ENCODE results near the gene TGM1. TPM values are rescaled to one million over a fixed set of nuclear protein-coding genes. Genes with fewer than 3 reads are reported as not detected.
A peak's percentile ranks its signal among the peaks of the same experiment; 100 is the strongest.
"Not testable (repeated sequence)": the region's sequence is repeated elsewhere in the genome, so short reads cannot be mapped to it uniquely, and the experiment has no call there.

TGM1 gene
- total RNA-seq, 3 donors from 2014 or later = 2.6 to 8.1 (median 2.6) TPM

GRCh38 chr14:24256960-24257359 is 6.0 kb downstream of the TGM1 start:
- peaks cover 15% of the 10 kb centered on the region for H3K36me3 Mint-ChIP-seq (ENCODE audit: insufficient read depth)
- ATAC-seq = no peak
- H3K9me3 Mint-ChIP-seq = no peaks in the 10 kb centered on the region
- H3K27me3 Mint-ChIP-seq (ENCODE audit: low read depth) = no peaks in the 10 kb centered on the region
- no peaks in the 10 kb centered on the region for H3K4me1 Mint-ChIP-seq (ENCODE audit: low read depth)
- no peak for DNase-seq
- H3K4me3 Mint-ChIP-seq = no peak overlapping the region

DNA sequence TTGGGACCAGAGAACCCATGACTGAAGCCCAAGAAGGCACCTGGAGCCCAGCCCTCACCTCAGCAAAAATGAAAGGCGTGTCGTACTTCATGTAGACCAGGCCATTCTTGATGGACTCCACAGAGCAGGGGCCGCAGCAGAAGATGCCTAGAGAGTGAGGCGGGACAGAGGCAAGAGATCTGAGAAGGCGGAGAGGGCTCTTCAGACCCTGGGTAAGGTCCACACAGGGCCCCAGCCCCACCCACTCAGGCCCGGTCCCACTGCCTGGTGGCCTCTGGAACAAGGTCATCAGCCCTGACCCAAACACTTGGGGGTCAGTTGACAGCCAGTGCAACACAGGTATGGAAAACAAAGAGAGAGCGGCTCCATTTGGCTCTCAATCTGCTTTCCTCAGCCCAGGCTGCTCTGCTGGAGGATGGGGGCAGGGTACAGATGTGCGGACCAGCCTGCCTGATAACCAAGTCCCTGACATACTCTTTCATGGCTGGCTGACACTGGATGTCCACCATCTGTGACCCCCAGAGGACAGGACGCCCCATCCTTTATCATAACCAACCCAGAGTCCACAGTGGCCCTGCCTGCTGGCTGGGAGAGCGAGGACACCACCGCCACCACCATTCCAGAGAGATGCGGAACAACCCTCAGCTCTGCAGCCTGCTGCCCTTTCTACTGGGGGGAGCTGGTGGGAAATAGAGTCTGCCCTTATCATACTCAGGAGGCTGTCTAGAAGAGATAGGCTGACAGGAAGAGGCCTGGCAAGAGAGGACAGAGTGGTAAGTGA is 6.9 kb downstream of the TGM1 start:
- H3K27me3 Mint-ChIP-seq (ENCODE audit: low read depth) = no peaks in the 10 kb centered on the region
- no peak for DNase-seq
- no peak overlapping the region for H3K4me3 Mint-ChIP-seq
- peaks cover 15% of the 10 kb centered on the region for H3K36me3 Mint-ChIP-seq (ENCODE audit: insufficient read depth)
- no peaks in the 10 kb centered on the region for H3K4me1 Mint-ChIP-seq (ENCODE audit: low read depth)
- no peaks in the 10 kb centered on the region for H3K9me3 Mint-ChIP-seq
- ATAC-seq = no peak

DNA sequence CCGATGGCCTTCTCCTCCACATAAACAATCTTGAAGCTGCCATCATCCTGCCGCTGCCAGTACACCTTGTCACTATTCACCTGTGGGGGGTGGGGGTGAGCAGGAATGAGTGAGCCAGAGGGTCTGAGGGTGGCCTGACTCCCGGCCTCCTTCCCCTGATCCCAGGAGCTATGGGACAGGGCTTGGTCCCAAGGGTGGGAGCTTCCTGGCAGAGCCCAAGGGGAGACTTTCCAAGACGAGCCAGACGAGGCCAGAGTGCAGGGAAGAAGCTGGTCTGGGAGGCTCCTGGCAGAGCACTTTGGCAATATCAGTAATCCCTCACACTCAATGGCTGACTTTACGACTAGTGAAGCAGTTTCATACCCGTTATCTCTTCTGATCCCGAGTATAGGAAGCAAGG is 7.5 kb downstream of the TGM1 start:
- DNase-seq = no peak
- H3K9me3 Mint-ChIP-seq = no peaks in the 10 kb centered on the region
- no peaks in the 10 kb centered on the region for H3K27me3 Mint-ChIP-seq (ENCODE audit: low read depth)
- no peak overlapping the region for H3K4me3 Mint-ChIP-seq
- H3K36me3 Mint-ChIP-seq (ENCODE audit: insufficient read depth) = peaks cover 13% of the 10 kb centered on the region
- peaks cover 5% of the 10 kb centered on the region for H3K4me1 Mint-ChIP-seq (ENCODE audit: low read depth)
- ATAC-seq = no peak

DNA sequence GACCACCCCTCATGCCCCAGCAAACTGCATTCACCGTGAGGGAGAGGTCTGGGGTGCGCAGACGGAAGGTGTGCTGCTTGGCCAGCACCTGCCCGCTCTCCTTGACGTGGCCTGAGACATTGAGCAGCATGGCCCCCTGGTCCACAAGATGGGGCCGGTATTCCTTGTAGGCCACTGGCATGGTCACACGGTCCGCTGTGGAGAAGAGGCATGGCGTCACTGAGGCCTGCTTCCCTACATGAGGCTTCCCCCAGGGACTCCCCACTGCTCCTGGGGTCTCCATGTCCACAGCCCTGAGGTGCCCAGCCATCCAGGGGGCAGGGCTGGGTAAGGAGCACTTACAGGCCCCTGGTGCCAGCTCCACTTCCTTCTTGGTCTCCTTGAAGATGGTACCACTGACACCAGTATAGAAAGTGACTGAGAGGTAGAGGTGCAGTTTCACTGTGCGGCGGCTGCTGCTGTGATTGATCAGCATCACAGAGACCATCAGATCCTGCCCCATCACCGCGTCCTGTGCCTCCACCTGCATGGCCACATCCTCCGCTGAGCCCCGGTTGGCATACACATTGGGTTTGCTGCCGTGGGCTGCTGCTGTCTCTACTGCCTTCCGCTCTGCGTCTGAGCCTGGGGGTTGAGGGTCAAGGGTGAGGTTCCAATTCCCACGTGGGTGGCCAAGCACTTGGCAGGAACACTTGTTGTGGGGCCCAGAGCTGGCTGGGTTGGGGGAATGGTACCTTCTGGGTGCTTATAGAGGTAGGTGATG is 8.2 kb downstream of the TGM1 start:
- Mint-ChIP-seq H3K9me3 (no peaks in the 10 kb centered on the region), H3K4me3 (no peak overlapping the region), H3K36me3 (ENCODE audit: insufficient read depth) (peaks cover 13% of the 10 kb centered on the region), H3K4me1 (ENCODE audit: low read depth) (peaks cover 11% of the 10 kb centered on the region), H3K27me3 (ENCODE audit: low read depth) (no peaks in the 10 kb centered on the region)
- no peak for ATAC-seq
- no peak for DNase-seq

- no peaks in the 10 kb centered on the region for H3K27me3 Mint-ChIP-seq (ENCODE audit: low read depth)
- DNase-seq (no peak), ATAC-seq (no peak)
- peaks cover 14% of the 10 kb centered on the region for H3K4me1 Mint-ChIP-seq (ENCODE audit: low read depth)
- H3K9me3 Mint-ChIP-seq = no peaks in the 10 kb centered on the region
- no peak overlapping the region for H3K4me3 Mint-ChIP-seq
- H3K36me3 Mint-ChIP-seq (ENCODE audit: insufficient read depth) = peaks cover 13% of the 10 kb centered on the region
These were observed 9.0 kb downstream of the TGM1 start for GRCh38 chr14:24253936-24254335.

GRCh38 chr14:24252289-24253124 is 10.5 kb downstream of the TGM1 start:
- no peak for ATAC-seq
- H3K9me3 Mint-ChIP-seq = no peaks in the 10 kb centered on the region

DNA sequence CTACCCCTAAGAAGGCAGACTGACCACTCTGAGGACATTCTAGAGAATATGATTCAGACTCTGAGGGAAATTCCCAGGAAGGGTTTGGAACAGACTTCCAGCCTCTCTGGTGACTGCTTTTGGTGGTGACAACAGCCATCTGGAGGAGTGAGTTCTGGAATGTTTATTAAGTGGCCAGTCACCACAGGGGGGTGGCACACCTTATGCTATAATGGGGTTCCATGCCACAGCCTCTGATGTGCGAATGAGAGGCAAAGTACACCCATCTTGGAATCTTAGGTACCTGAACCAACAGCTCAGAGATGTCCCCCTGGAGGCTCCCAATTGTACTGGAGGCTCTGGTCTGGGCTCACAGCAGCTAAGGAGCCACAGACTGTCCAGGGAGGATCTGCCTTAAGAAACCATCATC is 11.1 kb downstream of the TGM1 start:
- ATAC-seq (no peak), DNase-seq (no peak)
- no peaks in the 10 kb centered on the region for H3K27me3 Mint-ChIP-seq (ENCODE audit: low read depth)
- peaks cover 19% of the 10 kb centered on the region for H3K36me3 Mint-ChIP-seq (ENCODE audit: insufficient read depth)
- H3K9me3 Mint-ChIP-seq = no peaks in the 10 kb centered on the region
- peaks cover 26% of the 10 kb centered on the region for H3K4me1 Mint-ChIP-seq (ENCODE audit: low read depth)
- no peak overlapping the region for H3K4me3 Mint-ChIP-seq

More at GRCh38 chr14:24252289-24253124, 10.5 kb downstream of the TGM1 start:
- H3K36me3 Mint-ChIP-seq (ENCODE audit: insufficient read depth) = peaks cover 18% of the 10 kb centered on the region
- DNase-seq = no peak
- H3K4me3 Mint-ChIP-seq = no peak overlapping the region
- H3K27me3 Mint-ChIP-seq (ENCODE audit: low read depth) = no peaks in the 10 kb centered on the region
- peaks cover 22% of the 10 kb centered on the region for H3K4me1 Mint-ChIP-seq (ENCODE audit: low read depth)

GRCh38 chr14:24250354-24250753 is 12.6 kb downstream of the TGM1 start:
- Mint-ChIP-seq H3K4me3 (peak overlapping the region; percentile 29), H3K36me3 (ENCODE audit: insufficient read depth) (peaks cover 16% of the 10 kb centered on the region), H3K9me3 (no peaks in the 10 kb centered on the region), H3K4me1 (ENCODE audit: low read depth) (peaks cover 29% of the 10 kb centered on the region), H3K27me3 (ENCODE audit: low read depth) (no peaks in the 10 kb centered on the region)
- DNase-seq (no peak), ATAC-seq (no peak)

GRCh38 chr14:24249230-24250021 is 13.6 kb downstream of the TGM1 start:
- DNase-seq = no peak
- Mint-ChIP-seq H3K4me1 (ENCODE audit: low read depth) (peaks cover 33% of the 10 kb centered on the region), H3K27me3 (ENCODE audit: low read depth) (no peaks in the 10 kb centered on the region)

GRCh38 chr14:24247422-24247821 is 15.6 kb downstream of the TGM1 start:
- Mint-ChIP-seq H3K4me1 (ENCODE audit: low read depth) (peaks cover 46% of the 10 kb centered on the region), H3K27me3 (ENCODE audit: low read depth) (no peaks in the 10 kb centered on the region), H3K9me3 (no peaks in the 10 kb centered on the region), H3K36me3 (ENCODE audit: insufficient read depth) (peaks cover 6% of the 10 kb centered on the region), H3K4me3 (peak overlapping the region; percentile 34)
- no peak for DNase-seq
- ATAC-seq = no peak

More at GRCh38 chr14:24249230-24250021, 13.6 kb downstream of the TGM1 start:
- Mint-ChIP-seq H3K9me3 (no peaks in the 10 kb centered on the region), H3K4me3 (peak overlapping the region; percentile 20), H3K36me3 (ENCODE audit: insufficient read depth) (peaks cover 12% of the 10 kb centered on the region)
- no peak for ATAC-seq

DNA sequence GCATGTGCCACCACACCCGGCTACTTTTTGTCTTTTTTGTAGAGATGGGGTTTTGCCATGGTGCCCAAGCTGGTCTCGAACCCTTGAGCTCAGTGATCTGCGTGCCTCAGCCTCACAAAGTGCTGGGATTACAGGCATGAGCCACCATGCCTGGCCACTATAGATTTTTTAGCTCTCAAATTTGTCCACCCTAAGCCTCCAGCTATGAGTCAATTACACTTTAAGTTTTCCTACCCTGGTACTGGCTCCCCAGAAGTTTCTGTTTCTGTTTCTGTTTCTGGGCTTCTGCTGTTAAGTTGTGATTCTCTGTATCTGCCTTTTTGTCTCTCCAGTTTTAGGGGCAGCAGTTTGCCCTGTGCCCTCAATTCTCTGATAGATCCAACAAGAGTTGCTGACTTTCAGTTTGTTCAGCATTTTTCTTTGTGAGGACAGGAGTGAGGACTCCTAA is 16.2 kb downstream of the TGM1 start:
- H3K27me3 Mint-ChIP-seq (ENCODE audit: low read depth) = no peaks in the 10 kb centered on the region
- peak overlapping the region; percentile 68 for H3K4me3 Mint-ChIP-seq
- H3K36me3 Mint-ChIP-seq (ENCODE audit: insufficient read depth) = peaks cover 6% of the 10 kb centered on the region
- no peaks in the 10 kb centered on the region for H3K9me3 Mint-ChIP-seq
- DNase-seq = no peak
- ATAC-seq = peak in 1 of 2 donors; percentile 10
- peaks cover 48% of the 10 kb centered on the region for H3K4me1 Mint-ChIP-seq (ENCODE audit: low read depth)

- ATAC-seq; H3K4me3 Mint-ChIP-seq; DNase-seq; H3K27me3 Mint-ChIP-seq (ENCODE audit: low read depth); H3K9me3 Mint-ChIP-seq; H3K36me3 Mint-ChIP-seq (ENCODE audit: insufficient read depth): not testable (repeated sequence)
- H3K4me1 Mint-ChIP-seq (ENCODE audit: low read depth) = peaks cover 51% of the 10 kb centered on the region
These were observed 17.6 kb downstream of the TGM1 start for GRCh38 chr14:24245350-24245749.

DNA sequence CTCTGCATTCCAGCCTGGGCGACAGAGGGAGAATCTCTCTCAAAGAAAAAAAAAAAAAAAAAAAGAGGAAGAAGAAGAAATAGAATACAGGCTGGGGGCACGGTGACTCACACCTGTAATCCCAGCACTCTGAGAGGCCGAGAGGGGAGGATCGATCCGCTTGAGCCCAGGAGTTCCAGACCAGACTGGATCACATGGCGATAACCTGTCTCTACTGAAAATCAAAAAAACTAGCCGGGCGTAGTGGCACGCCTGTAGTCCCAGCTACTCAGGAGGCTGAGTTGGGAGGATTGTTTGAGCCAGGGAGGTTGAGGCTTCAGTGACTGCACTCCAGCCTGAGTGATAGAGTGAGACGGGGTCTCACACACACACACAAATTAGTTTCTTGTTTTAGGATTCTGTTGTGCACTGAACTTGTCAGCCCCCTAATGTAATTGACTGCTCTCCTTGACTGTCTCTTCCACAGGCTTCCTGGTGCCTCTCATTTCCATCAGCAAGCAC is 19.6 kb downstream of the TGM1 start:
- H3K36me3 Mint-ChIP-seq (ENCODE audit: insufficient read depth) = peaks cover 24% of the 10 kb centered on the region
- H3K27me3 Mint-ChIP-seq (ENCODE audit: low read depth) = no peaks in the 10 kb centered on the region
- no peaks in the 10 kb centered on the region for H3K9me3 Mint-ChIP-seq
- no peak for ATAC-seq
- peak overlapping the region; percentile 97 for H3K4me3 Mint-ChIP-seq
- peaks cover 63% of the 10 kb centered on the region for H3K4me1 Mint-ChIP-seq (ENCODE audit: low read depth)
- DNase-seq = no peak

All from activated T-cell treated with anti-CD3 and anti-CD28 coated beads, Interleukin-2, amount 50 U/mL, for 4 hours (primary cell).